Ishikawa (cell line): ENCODE results near the gene DHRS3.

Experiments
- CEBPB ChIP-seq: IDR thresholded peaks from 2 replicates; pipeline ENCODE4 v1.6.1; 2012
- CREB1 ChIP-seq: IDR thresholded peaks from 2 replicates; pipeline ENCODE4 v1.6.1; 2012; ENCODE audit warnings: low read depth
- EGR1 ChIP-seq: IDR thresholded peaks from 2 replicates; pipeline ENCODE4 v1.6.1; 2012
- EP300 ChIP-seq: IDR thresholded peaks from 2 replicates; pipeline ENCODE4 v1.6.1; 2012; ENCODE audit warnings: borderline replicate concordance
- FOXM1 ChIP-seq: IDR thresholded peaks from 2 replicates; pipeline ENCODE4 v1.6.1; 2012; ENCODE audit warnings: low read depth, borderline replicate concordance
- MAX ChIP-seq: IDR thresholded peaks from 2 replicates; pipeline ENCODE4 v1.6.1; 2012
- NFIC ChIP-seq: IDR thresholded peaks from 2 replicates; pipeline ENCODE4 v1.6.1; 2012
- RAD21 ChIP-seq: IDR thresholded peaks from 2 replicates; pipeline ENCODE4 v1.6.1; 2012; ENCODE audit warnings: low read depth
- REST ChIP-seq: IDR thresholded peaks from 2 replicates; pipeline ENCODE4 v1.6.1; 2012; ENCODE audit warnings: low read depth, mild to moderate bottlenecking
- TAF1 ChIP-seq: IDR thresholded peaks from 2 replicates; pipeline ENCODE4 v1.6.1; 2012; ENCODE audit warnings: low read depth, mild to moderate bottlenecking
- TCF12 ChIP-seq: IDR thresholded peaks from 2 replicates; pipeline ENCODE4 v1.6.1; 2012; ENCODE audit warnings: low read depth
- TEAD4 ChIP-seq: IDR thresholded peaks from 2 replicates; pipeline ENCODE4 v1.6.1; 2012
- USF1 ChIP-seq: IDR thresholded peaks from 2 replicates; pipeline ENCODE4 v1.6.1; 2012
- YY1 ChIP-seq: IDR thresholded peaks from 2 replicates; pipeline ENCODE4 v1.6.1; 2012; ENCODE audit warnings: low read depth
- ZBTB7A ChIP-seq: IDR thresholded peaks from 2 replicates; pipeline ENCODE4 v1.6.1; 2012; ENCODE audit warnings: low read depth

The DHRS3 gene

GRCh38 chr1:12584900-12585525, 33.0 kb downstream of the DHRS3 start:
- TF ChIP-seq EP300 (no peak), ZBTB7A (no peak), TAF1 (no peak), USF1 (no peak), MAX (no peak), CEBPB (no peak), REST (no peak), TEAD4 (no peak), NFIC (no peak), TCF12 (no peak), YY1 (no peak), RAD21 (no peak), FOXM1 (no peak), EGR1 (no peak), CREB1 (no peak)

GRCh38 chr1:12583484-12583883, 34.5 kb downstream of the DHRS3 start:
- TF ChIP-seq NFIC (no peak), CEBPB (no peak), EP300 (no peak), ZBTB7A (no peak), YY1 (no peak), CREB1 (no peak), MAX (no peak)

GRCh38 chr1:12582649-12583048, 35.4 kb downstream of the DHRS3 start:
- TF ChIP-seq ZBTB7A (no peak), EP300 (no peak), YY1 (no peak), CREB1 (no peak), NFIC (no peak), USF1 (no peak), FOXM1 (no peak), TCF12 (no peak), TEAD4 (no peak), CEBPB (no peak), MAX (no peak), TAF1 (no peak), REST (no peak), EGR1 (no peak), RAD21 (no peak)

GRCh38 chr1:12581179-12581578, 36.8 kb downstream of the DHRS3 start:
- TF ChIP-seq NFIC (no peak), FOXM1 (no peak), REST (no peak), YY1 (no peak), USF1 (no peak), MAX (no peak), ZBTB7A (no peak), RAD21 (no peak)
